ENCODE results near the gene UBXN2A.
"Not testable (repeated sequence)": the region's sequence is repeated elsewhere in the genome, so short reads cannot be mapped to it uniquely, and the experiment has no call there.

The UBXN2A gene

DNA sequence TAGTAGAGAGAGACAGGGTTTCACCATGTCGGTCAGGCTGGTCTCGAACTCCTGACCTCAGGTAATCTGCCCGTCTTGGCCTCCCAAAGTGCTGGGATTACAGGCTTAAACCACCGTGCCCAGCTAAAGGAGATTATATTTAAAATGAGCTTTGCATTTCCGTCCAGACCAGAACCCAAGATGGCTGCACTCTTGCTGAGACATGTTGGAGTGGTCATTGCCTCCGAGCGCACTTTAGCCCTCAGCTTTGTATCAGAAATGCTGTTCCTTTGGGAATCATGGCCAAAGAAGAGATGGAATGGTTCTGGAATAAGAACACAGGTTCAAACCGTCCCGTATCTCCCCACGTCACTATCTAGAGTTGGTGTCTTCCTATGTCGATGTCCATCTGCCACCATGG lies 3.4 kb downstream of the UBXN2A start:
- DNase-seq: no peak

DNA sequence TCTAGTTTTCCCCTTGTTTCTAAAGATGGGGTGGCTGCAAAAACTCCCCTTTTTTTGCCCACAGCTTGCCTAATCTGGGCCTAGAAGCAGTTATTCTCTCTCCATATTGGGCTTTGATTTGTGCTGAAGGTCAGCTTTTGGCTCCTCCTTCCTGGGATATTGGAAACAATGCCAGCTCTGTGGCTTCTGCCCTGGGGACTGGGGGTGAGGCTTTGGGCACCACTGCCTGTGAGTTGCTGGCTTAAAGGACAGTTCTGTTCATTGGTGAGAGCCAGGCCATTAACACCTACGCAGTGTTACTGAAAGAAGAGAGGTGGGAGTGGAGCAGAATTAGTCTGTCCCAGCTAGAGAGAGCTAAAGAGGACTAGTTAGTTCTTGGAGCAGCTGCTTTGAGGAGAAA lies 4.3 kb downstream of the UBXN2A start:
- DNase-seq: no peak

DNA sequence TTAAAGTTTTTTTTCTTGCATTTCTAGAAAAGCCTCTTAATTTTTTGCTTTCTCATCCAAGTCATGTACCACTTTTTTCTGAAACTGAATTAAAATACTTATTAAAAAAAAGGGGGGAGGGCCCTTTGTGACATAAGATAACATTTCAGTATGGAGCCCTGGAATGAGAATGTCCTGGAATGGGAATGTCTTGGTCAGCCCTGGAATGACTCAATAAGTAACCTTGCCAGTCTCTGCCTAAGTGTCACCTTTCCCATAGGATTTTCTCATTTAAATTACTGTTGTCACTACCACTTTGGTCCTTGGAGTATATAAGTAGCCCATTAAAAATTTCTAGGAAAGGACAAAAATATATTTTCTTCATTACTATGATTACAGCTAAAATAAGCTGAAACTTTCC lies 4.7 kb downstream of the UBXN2A start:
- no peak for DNase-seq

DNA sequence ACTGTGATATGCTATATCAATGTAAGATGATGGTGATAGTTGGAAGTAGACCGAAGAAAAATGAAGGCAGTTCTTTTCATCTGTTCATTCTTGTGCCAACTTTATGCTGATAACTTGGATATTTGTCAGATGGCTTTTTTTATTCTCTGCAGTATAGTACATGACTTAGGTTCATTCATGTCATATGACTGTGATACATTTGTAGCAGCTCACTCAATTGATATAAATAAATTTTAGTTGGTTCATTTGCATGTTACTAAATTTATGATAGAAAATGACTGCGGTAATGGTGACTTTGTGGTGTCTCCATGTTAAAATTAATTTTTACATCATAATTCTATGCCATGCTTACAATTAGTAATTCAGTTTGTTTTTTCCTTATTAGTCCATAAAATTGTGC lies 7.1 kb downstream of the UBXN2A start:
- no peak for DNase-seq

DNA sequence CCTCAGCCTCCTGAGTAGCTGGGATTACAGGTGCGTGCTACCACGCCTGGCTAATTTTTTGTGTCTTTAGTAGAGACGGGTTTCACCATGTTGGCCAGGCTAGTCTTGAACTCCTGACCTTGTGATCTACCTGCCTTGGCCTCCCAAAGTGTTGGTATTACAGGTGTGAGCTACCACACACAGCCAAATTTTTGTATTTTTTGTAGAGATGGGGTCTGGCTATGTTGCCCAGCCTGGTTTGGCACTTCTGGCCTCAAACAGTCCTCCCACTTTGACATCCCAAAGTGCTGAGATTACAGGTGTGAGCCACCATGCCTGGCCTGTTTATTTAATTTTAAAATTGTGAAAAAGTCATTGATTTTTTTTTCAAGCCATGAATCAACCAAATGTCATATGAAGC lies 12.3 kb downstream of the UBXN2A start:
- not testable (repeated sequence) for DNase-seq

DNA sequence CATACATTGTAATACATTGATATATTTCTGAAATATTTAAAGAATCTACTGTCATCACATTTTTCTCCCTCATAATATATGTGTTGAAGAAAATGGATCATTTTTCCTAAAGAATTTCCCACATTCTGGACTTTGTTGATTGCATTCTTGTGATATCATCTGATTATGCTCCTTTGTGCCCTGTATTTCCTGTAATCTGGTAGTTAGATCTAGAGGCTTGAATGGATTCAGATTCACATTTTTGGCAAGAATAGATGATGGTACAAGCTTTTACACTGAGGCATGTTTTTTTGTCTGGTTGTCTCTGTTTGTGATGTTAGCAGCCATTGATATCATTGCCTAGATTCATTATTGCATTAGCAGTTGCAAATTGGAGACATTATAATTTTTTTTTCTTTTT lies 13.4 kb downstream of the UBXN2A start:
- no peak for DNase-seq

DNA sequence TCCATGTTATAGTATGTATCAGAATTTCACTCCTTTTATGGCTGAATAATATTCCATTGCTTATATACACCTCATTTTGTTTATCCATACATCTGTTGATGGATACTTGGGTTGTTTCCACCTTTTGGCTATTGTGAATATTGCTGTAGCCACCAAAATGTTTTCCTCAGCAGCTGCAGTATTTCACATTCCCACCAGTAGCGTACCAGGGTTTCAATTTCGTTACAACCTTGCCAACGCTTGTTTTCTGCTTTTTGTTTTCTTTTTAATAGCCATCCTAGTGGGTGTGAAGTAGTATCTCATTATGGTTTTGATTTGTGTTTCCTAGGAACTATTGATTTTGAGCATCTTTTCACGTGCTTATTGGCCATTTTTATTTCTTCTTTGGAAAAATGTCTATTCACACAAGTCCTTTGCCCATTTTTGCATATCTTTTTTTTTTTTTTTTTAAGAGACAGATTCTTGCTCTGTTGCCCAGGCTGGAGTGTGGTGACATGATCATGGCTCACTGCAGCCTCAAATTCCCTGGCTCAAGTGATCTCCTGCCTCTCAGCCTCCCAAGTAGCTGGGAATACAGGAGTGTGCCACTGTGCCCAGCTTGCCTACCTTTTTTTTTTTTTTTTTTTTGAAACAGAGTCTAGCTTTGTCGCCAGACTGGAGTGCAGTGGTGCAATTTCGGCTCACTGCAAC lies 14.2 kb downstream of the UBXN2A start:
- DNase-seq: no peak

DNA sequence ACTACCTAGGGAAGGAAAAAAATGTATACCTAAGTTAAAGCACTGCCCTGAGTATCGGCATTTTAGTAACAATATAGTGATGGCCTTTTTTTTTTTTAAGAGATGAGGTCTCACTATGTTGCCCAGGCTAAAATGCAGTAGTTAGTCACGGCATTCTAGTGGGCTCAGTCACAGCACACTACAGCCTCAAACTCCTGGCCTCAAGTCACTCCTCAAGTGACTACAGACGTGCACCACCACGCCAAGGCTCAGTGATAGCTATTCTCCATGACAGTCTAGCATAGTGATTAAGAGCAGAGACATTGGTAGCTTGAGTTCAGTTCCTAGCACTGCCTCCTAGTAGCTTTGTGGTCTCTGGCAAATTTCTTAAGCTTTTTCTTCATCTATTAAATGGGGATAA lies 27.6 kb downstream of the UBXN2A start:
- no peak for DNase-seq

DNA sequence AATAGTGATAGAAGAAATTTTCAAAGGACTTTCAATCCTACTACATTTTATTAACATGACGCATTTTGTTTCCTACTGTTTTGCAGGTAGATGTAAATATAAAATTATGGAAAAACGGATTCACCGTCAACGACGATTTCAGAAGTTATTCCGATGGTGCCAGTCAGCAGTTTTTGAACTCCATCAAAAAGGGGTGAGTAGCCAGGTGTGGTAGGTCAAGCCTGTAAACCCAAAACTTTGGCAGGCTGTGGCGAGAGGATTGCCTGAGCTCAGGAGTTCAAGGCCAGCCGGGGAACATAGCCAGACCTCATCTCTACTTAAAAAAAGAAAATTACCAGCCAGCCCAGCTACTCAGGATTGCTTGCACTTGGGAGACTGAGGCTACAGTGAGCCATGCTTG lies 36.6 kb downstream of the UBXN2A start:
- DNase-seq: no peak

DNA sequence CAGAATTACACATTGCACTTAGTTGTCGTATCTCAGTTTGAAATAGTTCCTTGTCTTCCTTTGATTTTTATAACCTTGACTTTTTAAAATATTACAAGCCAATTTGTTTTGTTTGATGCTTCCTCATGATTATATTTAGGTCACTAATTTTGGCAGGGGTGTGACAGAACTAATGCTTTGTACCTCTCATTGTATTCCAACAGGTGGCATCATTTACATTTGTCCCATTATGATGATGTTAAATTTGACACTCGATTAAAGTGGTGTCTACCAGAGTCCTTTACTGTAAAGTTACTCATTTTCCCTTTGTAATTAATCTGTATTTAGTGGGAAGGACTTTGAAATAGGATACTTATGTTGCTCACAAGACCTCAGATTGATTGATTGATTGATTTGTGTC lies 48.1 kb downstream of the UBXN2A start:
- no peak for DNase-seq

DNA sequence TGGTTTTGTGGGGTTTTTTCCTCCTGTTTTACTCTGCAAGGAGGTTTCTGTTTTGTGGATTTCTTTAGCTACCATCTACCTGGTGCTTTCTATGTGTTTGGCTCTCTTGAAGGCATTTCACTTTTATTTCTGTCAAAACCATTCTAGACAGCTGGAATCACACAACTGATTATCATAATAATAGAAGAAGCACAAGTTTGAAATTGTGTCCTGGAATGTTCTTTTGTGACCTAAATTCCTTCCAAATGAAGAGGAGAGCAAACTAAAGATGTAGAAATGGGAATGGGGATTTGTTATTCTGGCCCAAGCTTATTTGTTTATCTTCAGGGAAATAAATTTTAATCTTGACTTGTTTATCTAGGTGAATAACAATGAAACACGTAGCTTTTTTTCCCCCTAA lies 52.7 kb downstream of the UBXN2A start:
- no peak for DNase-seq

DNA sequence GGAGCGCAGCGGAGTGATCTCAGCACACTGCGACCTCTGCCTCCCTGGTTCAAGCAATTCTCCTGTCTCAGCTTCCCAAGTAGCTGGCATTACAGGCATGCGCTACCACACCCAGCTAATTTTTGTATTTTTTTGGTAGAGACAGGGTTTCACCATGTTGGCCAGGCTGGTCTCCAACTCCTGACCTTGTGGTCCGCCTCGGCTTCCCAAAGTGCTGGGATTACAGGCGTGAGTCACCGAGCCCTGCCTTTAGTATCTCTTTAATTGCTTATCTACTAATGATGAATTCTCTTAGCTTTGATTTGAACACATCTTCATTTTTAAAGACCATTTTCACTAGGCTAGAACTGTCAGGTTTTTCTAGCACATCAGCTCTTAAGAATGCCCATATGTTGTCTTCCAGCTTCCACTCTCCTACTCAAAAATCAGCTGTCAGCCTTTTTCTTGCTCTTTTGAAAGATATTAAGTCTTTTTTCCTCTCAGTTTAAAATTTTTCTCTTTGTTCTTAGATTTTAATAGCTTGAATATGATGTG lies 53.5 kb downstream of the UBXN2A start:
- no peak for DNase-seq

DNA sequence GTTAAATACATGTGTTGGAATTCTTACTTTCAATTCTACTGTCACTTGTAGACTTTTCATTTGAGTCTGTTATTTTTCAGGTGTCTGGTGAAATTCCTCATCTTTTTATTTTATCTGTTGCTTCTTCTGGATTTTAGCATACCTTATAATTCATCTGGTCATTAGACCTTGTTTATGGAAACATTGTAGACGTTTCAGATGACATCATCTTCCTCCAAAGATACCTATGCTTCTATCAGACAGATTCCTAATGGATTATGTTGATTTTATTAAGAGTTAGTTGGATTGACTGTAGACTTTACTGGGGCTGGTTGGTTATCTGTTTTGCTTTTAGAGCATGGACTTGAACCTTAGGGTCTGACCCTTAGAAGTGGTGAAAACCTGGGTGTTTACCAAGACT lies 54.3 kb downstream of the UBXN2A start:
- no peak for DNase-seq

DNA sequence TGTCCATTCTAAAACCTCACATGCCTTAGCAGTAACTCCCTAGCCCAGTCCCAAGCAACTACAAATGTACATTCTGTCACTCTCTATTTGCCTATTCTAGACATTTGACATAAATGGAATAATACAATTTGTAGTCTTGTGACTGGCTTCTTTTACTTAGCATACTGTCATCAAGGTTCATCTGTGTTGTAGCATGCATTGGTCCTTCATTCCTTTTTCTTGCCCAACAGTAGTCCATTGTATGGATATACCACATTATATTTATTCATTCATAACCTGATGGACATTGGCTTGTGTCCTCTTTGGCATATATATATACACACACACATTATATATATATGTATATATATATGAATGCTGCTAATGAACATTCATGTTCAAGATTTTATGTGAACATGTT lies 67.4 kb downstream of the UBXN2A start:
- DNase-seq: no peak

DNA sequence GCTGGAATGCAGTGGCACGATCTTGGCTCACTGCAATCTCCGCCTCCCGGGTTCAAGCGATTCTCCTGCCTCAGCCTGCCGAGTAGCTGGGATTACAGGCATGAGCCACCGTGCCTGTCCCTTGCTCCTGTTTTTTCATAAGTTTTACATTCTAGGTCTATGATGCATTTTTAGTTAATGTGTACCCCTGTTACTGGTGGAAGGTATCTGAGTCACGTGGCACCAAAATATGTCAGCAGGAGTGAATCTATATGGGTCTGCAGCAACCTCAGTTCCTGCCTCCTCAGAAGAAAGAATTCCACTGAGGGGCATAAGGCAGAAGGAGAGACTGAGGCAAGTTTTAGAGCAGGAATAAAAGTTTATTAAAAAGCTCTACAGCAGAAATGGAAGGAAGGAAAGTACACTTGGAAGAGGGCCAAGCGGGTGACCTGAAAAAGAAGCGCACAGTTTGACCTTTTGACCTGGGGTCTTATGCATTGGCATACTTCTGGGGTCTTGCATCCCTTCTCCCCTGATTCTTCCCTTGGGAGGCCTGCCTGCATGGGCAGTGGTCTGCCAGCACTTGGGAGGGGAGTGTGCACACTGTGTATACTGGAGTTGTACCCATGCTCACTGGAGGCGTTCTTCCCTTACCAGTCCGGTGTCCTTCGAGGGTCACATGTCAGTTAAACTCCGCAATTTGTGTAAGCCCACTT lies 68.6 kb downstream of the UBXN2A start:
- DNase-seq: no peak

DNA sequence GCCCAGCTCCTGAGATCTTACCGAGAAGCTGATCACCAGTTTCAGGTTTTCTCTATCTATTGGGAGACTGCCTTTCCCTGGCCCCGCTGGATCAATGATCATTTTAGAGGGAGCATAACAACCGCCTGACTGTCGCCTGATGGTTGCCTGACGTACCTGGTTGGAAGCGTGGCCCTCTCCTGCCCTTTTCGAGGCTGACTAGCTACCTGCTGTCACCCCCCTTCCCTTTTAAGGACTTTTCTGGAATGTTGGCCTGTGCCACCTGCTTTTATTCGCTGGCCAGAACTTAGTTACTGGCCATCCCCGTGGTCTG lies 69.1 kb downstream of the UBXN2A start:
- no peak for DNase-seq

DNA sequence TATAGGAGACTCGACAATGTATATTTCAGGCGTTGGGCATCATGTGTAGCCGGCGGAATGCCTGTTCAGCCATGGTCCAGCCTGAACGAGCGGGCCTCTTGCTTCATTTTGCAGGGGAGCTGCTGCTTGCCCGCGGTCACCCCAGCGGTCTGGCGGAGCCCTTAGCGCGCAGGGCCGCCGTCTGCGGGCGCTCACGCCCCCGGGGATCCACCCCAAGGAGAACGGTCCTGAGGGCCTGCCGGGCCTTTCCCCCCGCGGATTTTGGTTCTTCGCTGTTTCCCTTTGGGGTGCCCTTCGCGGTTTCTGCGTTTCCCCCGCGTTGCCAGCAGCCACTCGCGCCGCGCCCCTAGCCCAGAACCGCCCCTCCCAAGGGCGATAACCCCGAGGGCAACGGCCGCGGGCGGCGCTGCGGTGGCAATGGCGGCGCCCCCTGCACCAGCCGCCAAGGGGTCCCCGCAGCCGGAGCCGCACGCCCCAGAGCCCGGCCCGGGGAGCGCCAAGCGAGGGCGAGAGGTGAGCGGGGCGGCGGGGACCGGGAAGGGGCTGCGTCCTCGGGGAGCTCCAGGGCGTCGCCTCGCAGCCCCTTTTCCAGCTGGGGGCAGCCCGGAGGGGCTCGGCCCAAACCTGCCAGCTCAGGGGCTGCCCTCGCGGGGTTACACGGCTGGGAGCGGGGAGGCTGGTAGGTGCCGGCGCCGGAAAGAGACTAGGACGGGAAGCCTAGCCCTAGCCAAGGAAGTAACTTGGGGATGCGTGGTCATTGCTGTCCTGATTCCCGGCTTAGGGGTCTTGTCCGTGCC lies 69.6 kb downstream of the UBXN2A start, which contains the start of gene MFSD2B:
MFSD2B (plus strand) TSS at position 406 of the 797 bp plus-strand sequence; CDS start at position 418, 12 bp downstream.
- DNase-seq: no peak

DNA sequence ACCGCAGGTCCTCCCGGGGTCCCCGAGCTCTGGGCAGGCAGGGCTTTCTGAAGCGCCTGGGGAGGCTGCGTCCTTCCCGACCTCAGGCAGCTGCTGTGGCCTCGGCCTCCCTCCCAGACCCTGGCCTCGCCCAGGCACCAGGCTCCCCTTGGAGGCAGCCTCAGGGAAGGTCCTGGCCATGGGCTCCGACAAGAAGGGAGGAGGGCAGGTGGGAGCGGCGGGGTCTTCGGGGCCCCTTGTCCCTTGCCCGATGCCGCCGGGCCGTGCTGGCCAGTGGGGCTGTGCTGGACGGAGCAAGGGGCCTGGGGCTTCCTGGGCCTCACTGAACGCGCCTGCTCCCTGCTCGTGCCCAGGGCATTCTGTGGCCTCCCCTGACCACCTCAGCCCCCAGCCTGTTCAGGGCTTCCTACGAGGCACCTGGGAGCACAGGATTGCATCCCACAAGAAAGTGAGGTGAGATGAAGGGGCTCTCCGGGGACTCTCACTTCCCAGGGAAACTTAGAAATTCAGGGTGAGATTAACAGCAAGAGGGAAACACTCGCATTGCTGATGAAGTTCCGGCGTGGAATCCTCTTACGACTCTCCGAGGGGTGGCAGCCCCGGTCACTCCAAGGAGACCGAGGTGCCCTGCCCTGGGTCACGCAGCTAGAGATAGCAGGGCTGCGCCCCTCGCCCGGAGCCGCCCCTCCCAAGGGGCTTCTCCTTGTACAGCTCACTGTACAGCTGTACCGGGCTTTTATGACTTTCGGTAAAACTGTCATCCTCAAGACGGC lies 70.4 kb downstream of the UBXN2A start:
- DNase-seq: no peak

DNA sequence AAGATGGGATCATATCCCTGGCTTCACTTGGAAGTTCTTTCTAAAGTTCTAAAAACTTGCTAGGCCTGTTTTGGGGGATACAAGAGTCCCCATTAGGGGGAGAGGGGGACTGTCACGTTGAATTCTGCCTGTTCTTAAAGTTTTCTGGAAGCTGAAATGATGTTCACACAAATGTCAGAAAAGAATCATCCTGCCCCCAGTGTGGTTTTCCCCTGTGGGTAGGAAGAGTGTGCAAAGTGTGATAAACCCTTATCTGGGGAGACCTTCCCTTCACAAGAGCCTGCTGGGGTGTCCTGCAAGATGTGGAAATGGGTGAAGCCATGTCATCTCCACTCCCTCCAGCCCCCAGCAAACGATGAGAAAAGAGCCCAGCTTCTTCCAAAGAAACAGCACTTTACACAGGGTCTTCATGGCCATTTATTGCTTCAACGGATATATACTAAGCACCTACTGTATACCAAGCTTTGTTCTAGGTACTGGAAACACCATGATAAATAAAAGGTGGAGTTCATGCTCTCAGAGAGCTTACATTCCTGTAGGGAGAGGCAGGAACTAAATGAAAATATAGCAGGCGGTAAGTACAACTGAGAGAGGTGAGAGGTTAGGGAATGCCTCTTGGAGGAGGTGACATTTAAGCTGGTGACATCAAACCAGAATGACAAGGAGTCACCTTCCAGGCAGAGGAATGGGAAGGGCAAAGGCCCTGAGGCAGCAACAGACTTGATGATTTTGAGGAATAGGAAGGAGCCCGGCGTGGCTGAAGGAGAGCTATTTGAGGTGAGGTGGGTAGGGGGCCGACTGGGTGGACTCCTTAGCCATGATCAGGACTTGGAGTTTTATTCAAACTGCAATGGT lies 71.2 kb downstream of the UBXN2A start:
- DNase-seq: no peak

DNA sequence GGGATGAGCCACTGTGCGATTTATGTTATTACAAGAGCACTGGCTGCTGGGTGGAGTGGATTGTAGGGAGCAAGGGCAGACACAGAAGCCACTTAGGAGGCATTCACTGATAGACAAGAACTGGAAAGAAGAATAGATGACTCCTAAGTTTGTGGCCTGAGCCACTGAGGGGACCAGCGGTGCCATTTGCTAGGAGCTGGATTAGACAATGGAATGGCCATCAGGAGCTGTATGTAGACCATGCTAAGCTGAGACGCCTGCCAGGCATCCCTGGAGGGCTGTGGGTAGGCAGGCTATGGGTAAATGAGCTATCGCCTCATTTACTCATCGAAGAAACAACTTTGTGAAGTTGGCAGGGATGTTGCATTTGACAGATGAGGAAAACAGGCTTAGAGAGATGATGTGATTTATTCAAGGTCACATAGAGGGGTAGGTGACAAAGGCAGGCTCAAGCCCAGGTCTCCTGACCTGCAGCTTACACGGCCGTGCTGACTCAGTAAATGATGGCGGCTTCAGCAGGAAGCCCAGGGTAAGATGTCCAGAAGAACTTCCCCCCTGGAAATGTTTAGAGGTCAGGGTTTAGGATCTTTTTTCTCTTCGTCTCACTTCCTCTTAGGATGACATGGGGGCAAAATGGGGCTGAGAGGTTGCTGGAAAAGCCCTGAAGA lies 72.4 kb downstream of the UBXN2A start:
- DNase-seq: no peak

DNA sequence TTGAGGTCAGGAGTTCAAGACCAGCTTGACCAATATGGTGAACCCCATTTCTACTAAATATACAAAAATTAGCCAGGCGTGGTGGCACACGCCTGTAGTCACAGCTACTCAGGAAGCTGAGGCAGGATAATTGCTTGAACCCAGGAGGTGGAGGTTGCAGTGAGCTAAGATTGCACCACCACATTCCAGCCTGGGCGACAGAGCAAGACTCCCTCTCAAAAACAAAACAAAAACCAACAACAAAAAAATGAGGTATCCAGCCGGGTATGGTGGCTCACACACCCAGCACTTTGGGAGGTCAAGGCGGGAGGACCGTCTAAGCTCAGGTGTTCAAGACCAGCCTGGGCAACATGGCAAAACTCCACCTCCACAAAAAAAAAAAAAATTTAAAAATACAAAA lies 74.6 kb downstream of the UBXN2A start:
- not testable (repeated sequence) for DNase-seq
